Measurements from ENCODE around the gene PRXL2A.

DNA sequence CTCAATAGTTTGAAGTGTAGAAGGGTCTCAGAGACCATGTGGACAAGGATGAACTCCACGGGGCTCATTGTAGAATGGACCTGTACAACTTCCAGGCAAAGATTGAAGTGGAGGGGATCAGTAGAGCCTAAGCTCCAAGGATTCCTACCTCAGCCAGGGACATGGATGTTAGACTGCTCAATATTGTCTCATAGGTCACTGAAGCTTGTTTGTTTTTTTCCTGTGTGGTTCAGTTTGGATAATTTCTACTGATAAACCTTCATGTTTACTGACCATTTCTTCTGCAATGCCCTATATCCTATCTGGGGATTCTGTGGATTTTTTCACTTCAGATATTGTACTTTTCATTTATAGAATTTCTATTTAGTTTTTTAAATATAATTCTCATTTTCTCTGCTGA is 42.8 kb upstream of the PRXL2A start:
- TF ChIP-seq, protein P1, sequence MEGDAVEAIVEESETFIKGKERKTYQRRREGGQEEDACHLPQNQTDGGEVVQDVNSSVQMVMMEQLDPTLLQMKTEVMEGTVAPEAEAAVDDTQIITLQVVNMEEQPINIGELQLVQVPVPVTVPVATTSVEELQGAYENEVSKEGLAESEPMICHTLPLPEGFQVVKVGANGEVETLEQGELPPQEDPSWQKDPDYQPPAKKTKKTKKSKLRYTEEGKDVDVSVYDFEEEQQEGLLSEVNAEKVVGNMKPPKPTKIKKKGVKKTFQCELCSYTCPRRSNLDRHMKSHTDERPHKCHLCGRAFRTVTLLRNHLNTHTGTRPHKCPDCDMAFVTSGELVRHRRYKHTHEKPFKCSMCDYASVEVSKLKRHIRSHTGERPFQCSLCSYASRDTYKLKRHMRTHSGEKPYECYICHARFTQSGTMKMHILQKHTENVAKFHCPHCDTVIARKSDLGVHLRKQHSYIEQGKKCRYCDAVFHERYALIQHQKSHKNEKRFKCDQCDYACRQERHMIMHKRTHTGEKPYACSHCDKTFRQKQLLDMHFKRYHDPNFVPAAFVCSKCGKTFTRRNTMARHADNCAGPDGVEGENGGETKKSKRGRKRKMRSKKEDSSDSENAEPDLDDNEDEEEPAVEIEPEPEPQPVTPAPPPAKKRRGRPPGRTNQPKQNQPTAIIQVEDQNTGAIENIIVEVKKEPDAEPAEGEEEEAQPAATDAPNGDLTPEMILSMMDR (IDR thresholded peaks at IDR 0.05), result no peak
- no peak for TF ChIP-seq EP300 (IDR thresholded peaks at IDR 0.05)
